HepG2 (cell line): ENCODE results near the gene GPLD1. TPM values are rescaled to one million over a fixed set of nuclear protein-coding genes. Genes with fewer than 3 reads are reported as not detected.
A peak's percentile ranks its signal among the peaks of the same experiment; 100 is the strongest.

ENCODE experiments used
- CC2D1A ChIP-seq: sonication (generic); formaldehyde crosslinking; IDR thresholded peaks from 2 replicates; pipeline ENCODE4 v1.8.1; 2023; ENCODE audit warnings: mild to moderate bottlenecking, missing genetic modification reagents
- DMAP1 ChIP-seq: IDR thresholded peaks from 2 replicates; pipeline ENCODE4 v1.6.1; 2016
- FOXA1 ChIP-seq, 2 experiments: fragments of 450-650 bp in 1 of 2; sonication (generic) in 1 of 2; formaldehyde crosslinking in 1 of 2; IDR thresholded peaks; 2 replicates each; pipeline versions ENCODE4 v1.4.0 to v1.6.1; 2016 to 2020; ENCODE audit warnings: missing genetic modification reagents in 1 of 2
- HNRNPUL1 ChIP-seq: fragments of 200-400 bp; formaldehyde crosslinking; IDR thresholded peaks from 2 replicates; pipeline ENCODE4 v1.6.1; 2017; ENCODE audit warnings: low read depth, mild to moderate bottlenecking, low read length, moderate library complexity
- JARID2 ChIP-seq: sonication (generic); formaldehyde crosslinking; IDR thresholded peaks from 2 replicates; pipeline ENCODE4 v1.8.1; 2023; ENCODE audit warnings: missing genetic modification reagents, inconsistent platforms; ENCODE audit not compliant: insufficient replicate concordance
- NONO ChIP-seq, 2 experiments: fragments of 450-650 bp in 1 of 2; sonication (generic) in 1 of 2; formaldehyde crosslinking in 1 of 2; IDR thresholded peaks in 1 of 2; conservative IDR thresholded peaks in 1 of 2; 2 replicates each; pipeline versions ENCODE4 v1.6.1 to v1.8.0; 2017 to 2022; ENCODE audit warnings: mild to moderate bottlenecking in 1 of 2, missing genetic modification reagents in 1 of 2, moderate library complexity in 1 of 2
- ZNF577 ChIP-seq: sonication (generic); formaldehyde crosslinking; IDR thresholded peaks from 2 replicates; pipeline ENCODE4 v1.4.0; 2020; ENCODE audit warnings: mild to moderate bottlenecking, low read depth, missing genetic modification reagents, borderline replicate concordance
- polyA plus RNA-seq, 8 experiments: library from polyadenylated mRNA; depleted of rRNA in 3 of 8; stranded (reverse) in 7 of 8; unstranded in 1 of 8; fragments of >200 nt; fragmentation: Illumina TruSeq in 4 of 8; extraction: Trizol in 4 of 8; gene quantifications; 2 replicates each; pipeline versions ENCODE4 v1.2.1 to v1.2.3, GENCODE V29; 2011 to 2016; ENCODE audit warnings: low read depth in 4 of 8, missing spikeins in 1 of 8, mixed read lengths in 1 of 8; ENCODE audit not compliant: insufficient read depth in 1 of 8
- total RNA-seq, 5 experiments: library from RNA; depleted of rRNA; stranded (reverse); fragments of >200 nt; fragmentation: Illumina TruSeq; extraction: Trizol; gene quantifications; 2 replicates each; pipeline ENCODE4 v1.2.3, GENCODE V29; 2016; ENCODE audit warnings: low read depth in 1 of 5
- TF ChIP-seq, protein P1 (sequence below): sonication (generic); formaldehyde crosslinking; IDR thresholded peaks from 2 replicates; pipeline ENCODE4 v1.4.0; 2020; ENCODE audit warnings: missing genetic modification reagents, borderline replicate concordance
- TF ChIP-seq, protein P2 (sequence below): sonication (generic); formaldehyde crosslinking; IDR thresholded peaks from 2 replicates; pipeline ENCODE4 v1.5.0; 2020; ENCODE audit warnings: mild to moderate bottlenecking, missing genetic modification reagents
- TF ChIP-seq, protein P3 (sequence below): sonication (generic); formaldehyde crosslinking; IDR thresholded peaks from 2 replicates; pipeline ENCODE4 v1.4.0; 2020; ENCODE audit warnings: missing genetic modification reagents, borderline replicate concordance
- TF ChIP-seq, protein P4 (sequence below): sonication (generic); formaldehyde crosslinking; IDR thresholded peaks from 2 replicates; pipeline ENCODE4 v1.4.0; 2020; ENCODE audit warnings: missing genetic modification reagents
- TF ChIP-seq, protein P5 (sequence below): sonication (generic); formaldehyde crosslinking; IDR thresholded peaks from 2 replicates; pipeline ENCODE4 v1.4.0; 2020; ENCODE audit warnings: missing genetic modification reagents, mild to moderate bottlenecking, borderline replicate concordance

The GPLD1 gene
- total and polyA plus RNA-seq, 2 of the 13 experiments (the other 11 are each of a cell fraction or from before 2014, with no cell fraction given) = 6.2 to 7.6 TPM

DNA sequence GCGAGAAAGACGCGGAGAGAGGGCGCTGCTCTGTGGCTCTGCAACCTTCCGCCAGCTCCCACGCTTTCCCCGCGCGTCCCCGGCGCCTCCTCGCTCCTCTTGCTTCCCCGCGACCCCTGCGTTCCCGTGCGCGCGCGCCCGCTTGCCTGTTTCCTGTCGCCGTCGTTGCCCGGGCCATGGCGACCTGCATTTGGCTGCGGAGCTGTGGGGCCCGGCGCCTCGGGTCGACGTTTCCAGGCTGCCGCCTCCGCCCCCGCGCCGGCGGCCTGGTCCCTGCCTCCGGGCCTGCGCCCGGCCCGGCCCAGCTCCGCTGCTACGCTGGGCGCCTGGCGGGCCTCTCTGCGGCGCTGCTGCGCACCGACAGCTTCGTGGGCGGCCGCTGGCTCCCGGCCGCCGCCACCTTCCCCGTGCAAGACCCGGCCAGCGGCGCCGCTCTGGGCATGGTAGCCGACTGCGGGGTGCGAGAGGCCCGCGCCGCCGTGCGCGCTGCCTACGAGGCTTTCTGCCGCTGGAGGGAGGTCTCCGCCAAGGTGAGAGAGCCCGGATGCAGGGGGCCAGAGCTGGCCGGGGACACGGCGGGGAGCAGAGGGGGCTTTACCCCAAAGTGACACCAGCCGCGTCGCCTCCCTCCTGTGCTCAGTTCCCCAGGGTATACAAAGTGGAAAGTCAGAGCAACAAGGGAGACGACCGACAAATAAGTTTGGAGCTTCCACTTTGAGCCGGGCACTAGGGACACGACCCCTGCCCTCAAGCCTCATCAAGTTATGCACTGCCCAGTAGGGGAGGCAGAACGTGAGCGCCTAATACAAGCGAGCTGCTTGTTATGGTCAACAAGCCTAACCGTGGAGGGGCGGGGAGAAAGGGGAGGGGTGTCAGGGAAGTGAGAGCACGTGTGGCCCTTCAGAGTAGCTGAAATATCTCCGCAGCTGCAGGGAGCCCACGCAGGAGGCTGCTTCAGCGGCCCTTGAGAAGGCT is 5.7 kb upstream of the GPLD1 start, which contains the start of gene ALDH5A1 (continued):
- no peak for TF ChIP-seq HNRNPUL1
- no peak for TF ChIP-seq ZNF577 (CRISPR knock-in tag)
- TF ChIP-seq DMAP1 (CRISPR knock-in tag) = peak; percentile 80
- no peak for TF ChIP-seq NONO (IDR thresholded peaks at IDR 0.05)
- TF ChIP-seq NONO (CRISPR knock-in tag; conservative IDR thresholded peaks at IDR 0.05) = no peak
- TF ChIP-seq, protein P1, sequence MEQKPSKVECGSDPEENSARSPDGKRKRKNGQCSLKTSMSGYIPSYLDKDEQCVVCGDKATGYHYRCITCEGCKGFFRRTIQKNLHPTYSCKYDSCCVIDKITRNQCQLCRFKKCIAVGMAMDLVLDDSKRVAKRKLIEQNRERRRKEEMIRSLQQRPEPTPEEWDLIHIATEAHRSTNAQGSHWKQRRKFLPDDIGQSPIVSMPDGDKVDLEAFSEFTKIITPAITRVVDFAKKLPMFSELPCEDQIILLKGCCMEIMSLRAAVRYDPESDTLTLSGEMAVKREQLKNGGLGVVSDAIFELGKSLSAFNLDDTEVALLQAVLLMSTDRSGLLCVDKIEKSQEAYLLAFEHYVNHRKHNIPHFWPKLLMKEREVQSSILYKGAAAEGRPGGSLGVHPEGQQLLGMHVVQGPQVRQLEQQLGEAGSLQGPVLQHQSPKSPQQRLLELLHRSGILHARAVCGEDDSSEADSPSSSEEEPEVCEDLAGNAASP (CRISPR knock-in tag) = no peak; the same call in 1 of the 2 replicates
- TF ChIP-seq, protein P2, sequence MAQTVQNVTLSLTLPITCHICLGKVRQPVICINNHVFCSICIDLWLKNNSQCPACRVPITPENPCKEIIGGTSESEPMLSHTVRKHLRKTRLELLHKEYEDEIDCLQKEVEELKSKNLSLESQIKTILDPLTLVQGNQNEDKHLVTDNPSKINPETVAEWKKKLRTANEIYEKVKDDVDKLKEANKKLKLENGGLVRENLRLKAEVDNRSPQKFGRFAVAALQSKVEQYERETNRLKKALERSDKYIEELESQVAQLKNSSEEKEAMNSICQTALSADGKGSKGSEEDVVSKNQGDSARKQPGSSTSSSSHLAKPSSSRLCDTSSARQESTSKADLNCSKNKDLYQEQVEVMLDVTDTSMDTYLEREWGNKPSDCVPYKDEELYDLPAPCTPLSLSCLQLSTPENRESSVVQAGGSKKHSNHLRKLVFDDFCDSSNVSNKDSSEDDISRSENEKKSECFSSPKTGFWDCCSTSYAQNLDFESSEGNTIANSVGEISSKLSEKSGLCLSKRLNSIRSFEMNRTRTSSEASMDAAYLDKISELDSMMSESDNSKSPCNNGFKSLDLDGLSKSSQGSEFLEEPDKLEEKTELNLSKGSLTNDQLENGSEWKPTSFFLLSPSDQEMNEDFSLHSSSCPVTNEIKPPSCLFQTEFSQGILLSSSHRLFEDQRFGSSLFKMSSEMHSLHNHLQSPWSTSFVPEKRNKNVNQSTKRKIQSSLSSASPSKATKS = no peak; the same call in 1 of the 2 replicates
- TF ChIP-seq, protein P3, sequence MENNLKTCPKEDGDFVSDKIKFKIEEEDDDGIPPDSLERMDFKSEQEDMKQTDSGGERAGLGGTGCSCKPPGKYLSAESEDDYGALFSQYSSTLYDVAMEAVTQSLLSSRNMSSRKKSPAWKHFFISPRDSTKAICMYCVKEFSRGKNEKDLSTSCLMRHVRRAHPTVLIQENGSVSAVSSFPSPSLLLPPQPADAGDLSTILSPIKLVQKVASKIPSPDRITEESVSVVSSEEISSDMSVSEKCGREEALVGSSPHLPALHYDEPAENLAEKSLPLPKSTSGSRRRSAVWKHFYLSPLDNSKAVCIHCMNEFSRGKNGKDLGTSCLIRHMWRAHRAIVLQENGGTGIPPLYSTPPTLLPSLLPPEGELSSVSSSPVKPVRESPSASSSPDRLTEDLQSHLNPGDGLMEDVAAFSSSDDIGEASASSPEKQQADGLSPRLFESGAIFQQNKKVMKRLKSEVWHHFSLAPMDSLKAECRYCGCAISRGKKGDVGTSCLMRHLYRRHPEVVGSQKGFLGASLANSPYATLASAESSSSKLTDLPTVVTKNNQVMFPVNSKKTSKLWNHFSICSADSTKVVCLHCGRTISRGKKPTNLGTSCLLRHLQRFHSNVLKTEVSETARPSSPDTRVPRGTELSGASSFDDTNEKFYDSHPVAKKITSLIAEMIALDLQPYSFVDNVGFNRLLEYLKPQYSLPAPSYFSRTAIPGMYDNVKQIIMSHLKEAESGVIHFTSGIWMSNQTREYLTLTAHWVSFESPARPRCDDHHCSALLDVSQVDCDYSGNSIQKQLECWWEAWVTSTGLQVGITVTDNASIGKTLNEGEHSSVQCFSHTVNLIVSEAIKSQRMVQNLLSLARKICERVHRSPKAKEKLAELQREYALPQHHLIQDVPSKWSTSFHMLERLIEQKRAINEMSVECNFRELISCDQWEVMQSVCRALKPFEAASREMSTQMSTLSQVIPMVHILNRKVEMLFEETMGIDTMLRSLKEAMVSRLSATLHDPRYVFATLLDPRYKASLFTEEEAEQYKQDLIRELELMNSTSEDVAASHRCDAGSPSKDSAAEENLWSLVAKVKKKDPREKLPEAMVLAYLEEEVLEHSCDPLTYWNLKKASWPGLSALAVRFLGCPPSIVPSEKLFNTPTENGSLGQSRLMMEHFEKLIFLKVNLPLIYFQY = peak; percentile 90
- TF ChIP-seq CC2D1A (CRISPR knock-in tag) = no peak
- TF ChIP-seq, protein P4, sequence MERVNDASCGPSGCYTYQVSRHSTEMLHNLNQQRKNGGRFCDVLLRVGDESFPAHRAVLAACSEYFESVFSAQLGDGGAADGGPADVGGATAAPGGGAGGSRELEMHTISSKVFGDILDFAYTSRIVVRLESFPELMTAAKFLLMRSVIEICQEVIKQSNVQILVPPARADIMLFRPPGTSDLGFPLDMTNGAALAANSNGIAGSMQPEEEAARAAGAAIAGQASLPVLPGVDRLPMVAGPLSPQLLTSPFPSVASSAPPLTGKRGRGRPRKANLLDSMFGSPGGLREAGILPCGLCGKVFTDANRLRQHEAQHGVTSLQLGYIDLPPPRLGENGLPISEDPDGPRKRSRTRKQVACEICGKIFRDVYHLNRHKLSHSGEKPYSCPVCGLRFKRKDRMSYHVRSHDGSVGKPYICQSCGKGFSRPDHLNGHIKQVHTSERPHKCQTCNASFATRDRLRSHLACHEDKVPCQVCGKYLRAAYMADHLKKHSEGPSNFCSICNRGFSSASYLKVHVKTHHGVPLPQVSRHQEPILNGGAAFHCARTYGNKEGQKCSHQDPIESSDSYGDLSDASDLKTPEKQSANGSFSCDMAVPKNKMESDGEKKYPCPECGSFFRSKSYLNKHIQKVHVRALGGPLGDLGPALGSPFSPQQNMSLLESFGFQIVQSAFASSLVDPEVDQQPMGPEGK = peak; percentile 37; the same call in 1 of the 2 replicates
- TF ChIP-seq, protein P5, sequence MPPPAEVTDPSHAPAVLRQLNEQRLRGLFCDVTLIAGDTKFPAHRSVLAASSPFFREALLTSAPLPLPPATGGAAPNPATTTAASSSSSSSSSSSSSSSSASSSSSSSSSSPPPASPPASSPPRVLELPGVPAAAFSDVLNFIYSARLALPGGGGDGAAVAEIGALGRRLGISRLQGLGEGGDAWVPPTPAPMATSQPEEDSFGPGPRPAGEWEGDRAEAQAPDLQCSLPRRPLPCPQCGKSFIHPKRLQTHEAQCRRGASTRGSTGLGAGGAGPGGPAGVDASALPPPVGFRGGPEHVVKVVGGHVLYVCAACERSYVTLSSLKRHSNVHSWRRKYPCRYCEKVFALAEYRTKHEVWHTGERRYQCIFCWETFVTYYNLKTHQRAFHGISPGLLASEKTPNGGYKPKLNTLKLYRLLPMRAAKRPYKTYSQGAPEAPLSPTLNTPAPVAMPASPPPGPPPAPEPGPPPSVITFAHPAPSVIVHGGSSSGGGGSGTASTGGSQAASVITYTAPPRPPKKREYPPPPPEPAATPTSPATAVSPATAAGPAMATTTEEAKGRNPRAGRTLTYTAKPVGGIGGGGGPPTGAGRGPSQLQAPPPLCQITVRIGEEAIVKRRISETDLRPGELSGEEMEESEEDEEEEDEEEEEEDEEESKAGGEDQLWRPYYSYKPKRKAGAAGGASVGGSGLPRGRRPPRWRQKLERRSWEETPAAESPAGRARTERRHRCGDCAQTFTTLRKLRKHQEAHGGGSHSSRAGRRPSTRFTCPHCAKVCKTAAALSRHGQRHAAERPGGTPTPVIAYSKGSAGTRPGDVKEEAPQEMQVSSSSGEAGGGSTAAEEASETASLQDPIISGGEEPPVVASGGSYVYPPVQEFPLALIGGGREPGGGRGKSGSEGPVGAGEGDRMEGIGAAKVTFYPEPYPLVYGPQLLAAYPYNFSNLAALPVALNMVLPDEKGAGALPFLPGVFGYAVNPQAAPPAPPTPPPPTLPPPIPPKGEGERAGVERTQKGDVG = peak; percentile 52; the same call in 1 of the 2 replicates
- TF ChIP-seq JARID2 = peak; percentile 17
- TF ChIP-seq FOXA1 (IDR thresholded peaks at IDR 0.05) = no peak
- peak; percentile 67; the same call in 1 of the 2 replicates for TF ChIP-seq FOXA1 (CRISPR knock-in tag; IDR thresholded peaks at IDR 0.05)
